DOHH2 (cell line): ENCODE data around the gene CDC42BPA.

Experiments used
- H3F3A ChIP-seq: fragments of 200-600 bp; sonication (generic), shearing (Covaris generic); 2 replicates; pipeline ENCODE4 v1.6.0; 2016; ENCODE audit warnings: antibody characterized with exemption, mild to moderate bottlenecking; ENCODE audit not compliant: control insufficient read depth, insufficient read depth
- H3K27ac ChIP-seq: fragments of 200-600 bp; sonication (generic); 2 replicates; pipeline ENCODE4 v1.5.1; 2014; ENCODE audit warnings: low read depth, mild to moderate bottlenecking, low read length, moderate library complexity
- H3K27me3 ChIP-seq: fragments of 200-600 bp; sonication (generic); 2 replicates; pipeline ENCODE4 v1.6.1; 2014; ENCODE audit warnings: mild to moderate bottlenecking, low read length, mixed read lengths; ENCODE audit not compliant: control insufficient read depth
- H3K36me3 ChIP-seq: fragments of 200-600 bp; sonication (generic); 2 replicates; pipeline ENCODE4 v1.6.1; 2014; ENCODE audit warnings: mild to moderate bottlenecking, low read length, moderate library complexity, mixed read lengths; ENCODE audit not compliant: control insufficient read depth
- H3K4me1 ChIP-seq: fragments of 200-600 bp; sonication (generic); 2 replicates; pipeline ENCODE4 v1.6.1; 2014; ENCODE audit warnings: mild to moderate bottlenecking, low read length, mixed read lengths; ENCODE audit not compliant: control insufficient read depth
- H3K4me2 ChIP-seq: fragments of 200-600 bp; sonication (generic); 2 replicates; pipeline ENCODE4 v1.6.0; 2014; ENCODE audit warnings: mild to moderate bottlenecking, low read length, moderate library complexity
- H3K4me3 ChIP-seq: fragments of 200-600 bp; sonication (generic); 2 replicates; pipeline ENCODE4 v1.5.1; 2014; ENCODE audit warnings: mild to moderate bottlenecking, low read length, mixed read lengths
- H3K79me2 ChIP-seq: fragments of 200-600 bp; sonication (generic); 2 replicates; pipeline ENCODE4 v1.6.1; 2014; ENCODE audit warnings: mild to moderate bottlenecking, low read length, mixed read lengths; ENCODE audit not compliant: control insufficient read depth
- H3K9me2 ChIP-seq: fragments of 200-600 bp; sonication (generic); replicated peaks from 2 replicates; pipeline ENCODE4 v1.6.1; 2014; ENCODE audit warnings: mild to moderate bottlenecking, low read length, mixed read lengths; ENCODE audit not compliant: control insufficient read depth
- H3K9me3 ChIP-seq: fragments of 200-600 bp; sonication (generic); 2 replicates; pipeline ENCODE4 v1.6.1; 2014; ENCODE audit warnings: antibody characterized with exemption, low read length, mixed read lengths; ENCODE audit not compliant: control insufficient read depth, insufficient read depth
- H4K20me1 ChIP-seq: fragments of 200-600 bp; sonication (generic); 2 replicates; pipeline ENCODE4 v1.6.0; 2014; ENCODE audit warnings: low read depth, mild to moderate bottlenecking, antibody characterized with exemption, low read length, moderate library complexity; ENCODE audit not compliant: control insufficient read depth, insufficient read depth
- EZH2phosphoT487 ChIP-seq: fragments of 200-600 bp; sonication (generic); IDR thresholded peaks from 2 replicates; pipeline ENCODE4 v1.6.1; 2017; ENCODE audit warnings: borderline replicate concordance, mild to moderate bottlenecking, antibody characterized with exemption, low read length, moderate library complexity, mixed read lengths
- TF ChIP-seq, protein P1 (sequence below): fragments of 200-600 bp; sonication (generic); IDR thresholded peaks from one replicate; pipeline ENCODE4 v1.5.1; 2014; ENCODE audit warnings: antibody characterized with exemption, mild to moderate bottlenecking, low read depth, low read length; ENCODE audit not compliant: poor library complexity, severe bottlenecking

CDC42BPA gene

DNA sequence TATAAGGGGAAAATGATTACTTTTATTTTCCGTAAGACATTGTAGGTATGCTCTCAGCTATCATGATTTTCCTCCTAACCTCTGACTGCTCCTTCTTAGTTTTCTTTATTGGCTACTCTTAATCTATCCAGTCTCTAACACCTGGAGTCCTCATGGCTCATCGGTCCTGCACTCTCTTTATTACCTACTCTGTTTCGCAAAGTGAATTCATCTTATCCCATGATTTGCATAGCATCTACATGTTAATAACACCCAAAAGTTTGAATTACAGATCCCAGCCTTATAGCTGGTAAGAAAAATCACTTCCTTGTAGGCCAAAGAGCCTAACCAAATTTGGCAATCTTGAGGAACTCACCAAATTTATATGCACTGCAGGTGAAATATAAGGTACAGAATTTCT lies 136.3 kb downstream of the CDC42BPA start:
- Histone ChIP-seq H3K4me3 (no peak overlapping the region), H3K36me3 (no peaks in the 10 kb centered on the region), H3K27ac (no peak overlapping the region), H3K9me3 (no peaks in the 10 kb centered on the region), H3K4me2 (no peak overlapping the region), H3K27me3 (no peaks in the 10 kb centered on the region; the same call in 1 of the 2 replicates), H3K79me2 (no peaks in the 10 kb centered on the region), H4K20me1 (no peaks in the 10 kb centered on the region), H3K9me2 (no peaks in the 10 kb centered on the region), H3F3A (no peaks in the 10 kb centered on the region), H3K4me1 (no peaks in the 10 kb centered on the region)
- TF ChIP-seq, protein P1, sequence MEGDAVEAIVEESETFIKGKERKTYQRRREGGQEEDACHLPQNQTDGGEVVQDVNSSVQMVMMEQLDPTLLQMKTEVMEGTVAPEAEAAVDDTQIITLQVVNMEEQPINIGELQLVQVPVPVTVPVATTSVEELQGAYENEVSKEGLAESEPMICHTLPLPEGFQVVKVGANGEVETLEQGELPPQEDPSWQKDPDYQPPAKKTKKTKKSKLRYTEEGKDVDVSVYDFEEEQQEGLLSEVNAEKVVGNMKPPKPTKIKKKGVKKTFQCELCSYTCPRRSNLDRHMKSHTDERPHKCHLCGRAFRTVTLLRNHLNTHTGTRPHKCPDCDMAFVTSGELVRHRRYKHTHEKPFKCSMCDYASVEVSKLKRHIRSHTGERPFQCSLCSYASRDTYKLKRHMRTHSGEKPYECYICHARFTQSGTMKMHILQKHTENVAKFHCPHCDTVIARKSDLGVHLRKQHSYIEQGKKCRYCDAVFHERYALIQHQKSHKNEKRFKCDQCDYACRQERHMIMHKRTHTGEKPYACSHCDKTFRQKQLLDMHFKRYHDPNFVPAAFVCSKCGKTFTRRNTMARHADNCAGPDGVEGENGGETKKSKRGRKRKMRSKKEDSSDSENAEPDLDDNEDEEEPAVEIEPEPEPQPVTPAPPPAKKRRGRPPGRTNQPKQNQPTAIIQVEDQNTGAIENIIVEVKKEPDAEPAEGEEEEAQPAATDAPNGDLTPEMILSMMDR, result no peak
- TF ChIP-seq EZH2phosphoT487, result no peak

DNA sequence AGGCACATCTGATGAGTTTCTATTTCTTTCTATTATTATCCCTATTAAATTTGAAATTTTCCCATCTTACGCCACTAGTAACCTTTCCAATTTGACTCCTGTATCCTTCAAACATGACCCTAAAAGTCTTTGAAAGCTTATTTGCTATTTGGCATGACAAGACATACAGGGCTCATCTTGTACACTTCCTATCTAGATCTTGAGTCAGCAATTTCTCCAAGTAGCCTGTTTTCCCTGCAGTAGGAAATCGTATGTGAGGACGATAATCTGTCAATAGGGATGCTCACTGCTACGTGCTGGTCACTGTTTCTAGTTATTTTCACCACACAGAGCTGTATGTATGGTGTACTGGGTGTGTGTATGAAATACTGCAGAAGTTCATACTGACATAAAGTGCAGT lies 142.7 kb downstream of the CDC42BPA start:
- no peaks in the 10 kb centered on the region for H4K20me1 ChIP-seq
- H3K4me3 ChIP-seq, result no peak overlapping the region
- peaks cover 2% of the 10 kb centered on the region; the same call in 1 of the 2 replicates for H3K27me3 ChIP-seq
- H3K36me3 ChIP-seq, result no peaks in the 10 kb centered on the region
- H3K9me2 ChIP-seq, result no peaks in the 10 kb centered on the region
- no peaks in the 10 kb centered on the region for H3K4me1 ChIP-seq
- no peak overlapping the region for H3K27ac ChIP-seq
- H3K79me2 ChIP-seq, result no peaks in the 10 kb centered on the region
- TF ChIP-seq, protein P1, result no peak
- TF ChIP-seq EZH2phosphoT487, result no peak
- H3K4me2 ChIP-seq, result no peak overlapping the region
- H3K9me3 ChIP-seq, result no peaks in the 10 kb centered on the region
- H3F3A ChIP-seq, result no peaks in the 10 kb centered on the region

DNA sequence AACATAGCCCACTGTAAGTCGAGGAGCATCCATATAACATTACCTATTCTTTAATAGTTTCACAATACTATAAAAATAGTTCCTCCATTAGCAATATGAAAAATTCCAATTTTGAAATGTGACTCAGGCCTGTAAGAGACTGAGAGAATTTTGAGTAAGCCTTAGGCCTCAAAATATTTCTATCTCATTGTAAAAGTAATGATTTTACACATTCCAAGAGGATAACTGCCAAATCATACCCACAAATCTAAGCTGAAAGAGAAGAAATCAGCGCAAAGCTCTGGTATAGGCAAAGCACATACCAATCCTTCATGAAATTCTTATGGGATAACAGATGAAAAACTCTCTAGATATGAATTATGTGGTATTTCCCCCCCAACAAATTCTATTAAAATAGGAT lies 144.1 kb downstream of the CDC42BPA start:
- Histone ChIP-seq H3K36me3 (no peaks in the 10 kb centered on the region), H3K79me2 (no peaks in the 10 kb centered on the region), H3K27ac (no peak overlapping the region), H3K4me2 (no peak overlapping the region), H3K9me3 (no peaks in the 10 kb centered on the region), H3K4me3 (no peak overlapping the region), H3K27me3 (peaks cover 3% of the 10 kb centered on the region; the same call in 1 of the 2 replicates), H3K9me2 (no peaks in the 10 kb centered on the region), H3K4me1 (no peaks in the 10 kb centered on the region), H4K20me1 (no peaks in the 10 kb centered on the region), H3F3A (no peaks in the 10 kb centered on the region)
- TF ChIP-seq, protein P1, result no peak
- TF ChIP-seq EZH2phosphoT487, result no peak
